GM21737 (cell line): ENCODE measurements around the gene EML4.
A peak's percentile ranks its signal among the peaks of the same experiment; 100 is the strongest.
"Not testable (repeated sequence)": the region's sequence is repeated elsewhere in the genome, so short reads cannot be mapped to it uniquely, and the experiment has no call there.

Experiments
- ATAC-seq: cut with Tn5 transposase; IDR thresholded peaks from one replicate; pipeline ENCODE4 v1.9.1; 2021; ENCODE audit warnings: mild to moderate bottlenecking, moderate library complexity; ENCODE audit not compliant: unreplicated experiment

Gene EML4

GRCh38 chr2:42250925-42251324 is 81.8 kb downstream of the EML4 start:
- ATAC-seq: no peak

GRCh38 chr2:42252464-42252863 is 83.3 kb downstream of the EML4 start:
- no peak for ATAC-seq

- ATAC-seq: no peak
Measured at GRCh38 chr2:42254186-42254895, 85.2 kb downstream of the EML4 start.

GRCh38 chr2:42256505-42256904 is 87.4 kb downstream of the EML4 start:
- peak; percentile 78 for ATAC-seq

- ATAC-seq: no peak
Measured at GRCh38 chr2:42261518-42262195, 92.5 kb downstream of the EML4 start.

- no peak for ATAC-seq
Measured at GRCh38 chr2:42266236-42266635, 97.1 kb downstream of the EML4 start.

- ATAC-seq: no peak
Measured at GRCh38 chr2:42267530-42267929, 98.4 kb downstream of the EML4 start.

GRCh38 chr2:42268528-42269151 is 99.5 kb downstream of the EML4 start:
- no peak for ATAC-seq

- no peak for ATAC-seq
Measured at GRCh38 chr2:42270757-42271156, 101.6 kb downstream of the EML4 start.

- not testable (repeated sequence) for ATAC-seq
Measured at GRCh38 chr2:42271246-42271645, 102.1 kb downstream of the EML4 start.

GRCh38 chr2:42274863-42275262 is 105.7 kb downstream of the EML4 start:
- ATAC-seq: no peak

GRCh38 chr2:42281416-42282081 is 112.4 kb downstream of the EML4 start:
- ATAC-seq: no peak

GRCh38 chr2:42284019-42284418 is 114.9 kb downstream of the EML4 start:
- no peak for ATAC-seq

- ATAC-seq: no peak
Measured at GRCh38 chr2:42286268-42286946, 117.3 kb downstream of the EML4 start.

GRCh38 chr2:42288811-42289210 is 119.7 kb downstream of the EML4 start:
- ATAC-seq: no peak

GRCh38 chr2:42289222-42289621 is 120.1 kb downstream of the EML4 start:
- no peak for ATAC-seq

GRCh38 chr2:42290005-42290404 is 120.9 kb downstream of the EML4 start:
- ATAC-seq: no peak

- no peak for ATAC-seq
Measured at GRCh38 chr2:42293019-42293418, 123.9 kb downstream of the EML4 start.

- ATAC-seq: peak; percentile 55
Measured at GRCh38 chr2:42296226-42296625, 127.1 kb downstream of the EML4 start.

GRCh38 chr2:42297322-42297936 is 128.3 kb downstream of the EML4 start:
- no peak for ATAC-seq

GRCh38 chr2:42298132-42298531 is 129.0 kb downstream of the EML4 start:
- ATAC-seq: no peak
